Activated CD4-positive, alpha-beta T cell treated with anti-CD3 and anti-CD28 coated beads, Interleukin-10, Interleukin-2, amounts not matched to agents 100 ng/mL and 50 ng/mL, durations not matched to agents 16 hours and 8 hours (primary cell): ENCODE measurements around the gene NLGN3.

ENCODE experiments used
- DNase-seq: peaks from one replicate; pipeline ENCODE4 v3.0.0-alpha.2; 2020

Gene NLGN3

DNA sequence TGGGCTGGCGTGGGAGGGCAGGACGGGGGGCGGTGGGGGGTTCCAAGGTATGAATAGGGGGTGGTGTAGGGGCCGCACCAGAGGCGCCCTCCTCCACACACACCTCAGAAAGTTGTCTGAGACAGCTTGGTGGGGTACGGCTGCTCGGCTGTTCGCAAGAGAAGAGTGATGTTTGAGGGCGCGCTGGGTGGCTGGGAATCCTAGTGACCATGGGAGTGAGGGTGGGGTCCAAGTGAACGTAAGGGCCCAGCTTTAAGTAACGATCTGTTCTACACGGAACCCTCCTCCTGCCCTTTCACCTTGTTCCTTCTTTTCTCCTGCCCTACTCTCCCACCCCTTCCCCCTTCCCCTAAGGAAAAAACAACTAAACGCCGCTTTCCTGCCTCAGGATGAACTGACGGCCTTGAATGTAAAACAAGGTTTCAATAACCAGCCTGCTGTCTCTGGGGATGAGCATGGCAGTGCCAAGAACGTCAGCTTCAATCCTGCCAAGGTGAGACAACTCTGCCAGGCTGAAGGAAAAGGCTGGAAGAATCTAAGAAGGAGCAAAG, 25.6 kb upstream of the NLGN3 start:
- DNase-seq = no peak

DNA sequence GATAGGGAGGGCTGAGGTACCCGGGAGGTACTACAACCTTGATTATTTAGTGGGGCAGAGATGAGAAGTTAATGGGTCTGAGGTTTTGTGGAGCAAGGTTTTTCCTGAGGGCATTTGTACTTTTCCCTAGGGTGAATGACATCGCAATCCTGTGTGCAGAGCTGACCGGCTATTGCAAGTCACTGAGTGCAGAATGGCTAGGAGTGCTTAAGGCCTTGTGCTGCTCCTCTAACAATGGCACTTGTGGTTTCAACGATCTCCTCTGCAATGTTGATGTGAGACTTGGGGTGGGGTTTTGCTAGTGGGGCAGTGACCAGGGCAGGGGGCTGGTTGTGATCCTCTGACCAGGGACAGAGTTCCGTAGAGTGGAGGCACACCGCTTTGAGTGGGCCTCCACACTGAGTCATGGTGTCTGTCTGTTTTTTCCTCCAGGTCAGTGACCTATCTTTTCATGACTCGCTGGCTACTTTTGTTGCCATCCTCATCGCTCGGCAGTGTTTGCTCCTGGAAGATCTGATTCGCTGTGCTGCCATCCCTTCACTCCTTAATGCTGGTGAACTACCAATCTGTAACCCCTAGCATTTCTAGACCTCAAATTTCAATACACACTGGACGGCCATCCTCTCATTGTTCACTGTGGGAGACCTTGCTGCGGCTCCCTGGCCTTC, 16.3 kb upstream of the NLGN3 start:
- no peak for DNase-seq

DNA sequence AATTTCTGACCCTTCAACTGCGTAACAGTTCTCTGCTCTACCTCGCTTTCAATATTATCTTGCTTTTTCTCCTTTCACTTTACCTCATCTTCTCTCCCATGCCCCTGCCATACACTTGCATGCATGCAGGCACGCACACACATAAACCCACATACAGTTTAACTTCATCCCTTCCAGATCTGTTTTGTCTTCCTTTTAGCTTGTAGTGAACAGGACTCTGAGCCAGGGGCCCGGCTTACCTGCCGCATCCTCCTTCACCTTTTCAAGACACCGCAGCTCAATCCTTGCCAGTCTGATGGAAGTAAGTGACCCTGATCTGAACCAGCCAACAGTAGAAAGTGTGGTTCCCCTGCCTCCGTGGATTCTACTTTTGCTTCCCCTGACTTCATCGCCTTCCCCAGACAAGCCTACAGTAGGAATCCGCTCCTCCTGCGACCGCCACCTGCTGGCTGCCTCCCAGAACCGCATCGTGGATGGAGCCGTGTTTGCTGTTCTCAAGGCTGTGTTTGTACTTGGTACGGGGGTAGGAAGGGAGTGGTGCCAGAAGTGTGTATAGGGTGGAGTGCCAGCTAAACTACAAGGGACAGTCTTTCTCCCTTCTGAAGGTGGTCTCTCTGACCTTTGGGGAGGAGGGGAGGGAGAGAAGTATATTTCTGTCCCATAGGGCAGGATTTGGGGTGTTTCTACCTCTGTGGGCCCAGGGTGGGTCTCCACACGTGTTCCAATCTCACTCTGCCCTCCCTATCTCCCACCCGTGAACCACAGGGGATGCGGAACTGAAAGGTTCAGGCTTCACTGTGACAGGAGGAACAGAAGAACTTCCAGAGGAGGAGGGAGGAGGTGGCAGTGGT, 15.5 kb upstream of the NLGN3 start:
- peak; percentile 76 for DNase-seq

DNA sequence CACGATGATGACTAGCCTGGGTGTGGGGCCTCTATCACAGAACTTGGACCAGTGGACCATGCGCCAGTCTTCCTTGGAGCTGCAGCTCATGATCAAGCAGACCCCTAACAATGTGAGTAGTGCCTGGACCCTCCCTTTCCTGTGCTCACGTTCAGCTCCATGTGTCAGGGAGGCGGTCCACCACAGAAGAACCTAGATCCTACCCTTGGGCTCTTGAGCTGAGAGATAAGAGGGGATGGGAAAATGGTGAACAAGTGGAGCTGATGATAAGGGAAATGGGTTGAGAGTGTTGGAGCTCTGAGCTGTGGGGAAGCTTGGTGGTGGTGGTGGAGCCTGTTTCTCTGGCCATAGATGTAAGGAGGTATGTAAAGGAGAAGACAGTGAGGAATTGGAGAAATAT, 13.1 kb upstream of the NLGN3 start:
- no peak for DNase-seq

DNA sequence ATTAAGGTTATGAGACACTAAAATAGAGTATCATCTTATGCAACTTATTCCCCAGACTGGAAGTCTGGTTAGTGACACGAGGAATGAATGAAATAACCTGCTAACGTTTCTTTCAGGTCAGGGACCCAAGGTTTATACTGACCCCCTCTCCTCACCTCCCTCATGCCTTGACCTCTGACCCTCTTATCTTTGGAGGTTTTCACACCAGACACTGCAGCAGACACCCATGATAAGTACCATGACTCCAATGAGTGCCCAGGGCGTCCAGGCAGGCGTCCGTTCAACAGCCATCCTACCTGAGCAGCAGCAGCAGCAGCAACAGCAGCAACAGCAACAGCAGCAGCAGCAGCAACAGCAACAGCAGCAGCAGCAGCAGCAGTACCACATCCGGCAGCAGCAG, 4.2 kb upstream of the NLGN3 start:
- no peak for DNase-seq

DNA sequence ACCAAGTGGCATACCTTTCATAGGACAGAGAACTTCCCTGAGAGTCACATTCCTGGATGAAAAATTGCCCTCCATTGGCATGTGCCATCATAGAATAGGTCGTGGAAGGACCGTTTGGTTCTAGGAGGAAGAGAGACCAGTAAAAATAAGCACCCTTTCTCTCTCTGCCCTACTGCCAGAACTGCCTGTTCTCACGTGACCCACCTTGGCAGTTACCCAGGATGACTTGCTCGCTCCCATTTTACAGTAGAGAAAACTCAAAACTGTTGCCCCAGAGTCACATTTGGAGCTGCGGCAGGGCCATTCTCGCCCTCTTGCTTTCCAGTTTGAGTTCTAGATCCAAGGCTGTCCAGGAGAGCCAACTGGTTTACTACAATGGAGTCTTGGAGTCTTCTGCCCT, 1.1 kb upstream of the NLGN3 start:
- no peak for DNase-seq

DNA sequence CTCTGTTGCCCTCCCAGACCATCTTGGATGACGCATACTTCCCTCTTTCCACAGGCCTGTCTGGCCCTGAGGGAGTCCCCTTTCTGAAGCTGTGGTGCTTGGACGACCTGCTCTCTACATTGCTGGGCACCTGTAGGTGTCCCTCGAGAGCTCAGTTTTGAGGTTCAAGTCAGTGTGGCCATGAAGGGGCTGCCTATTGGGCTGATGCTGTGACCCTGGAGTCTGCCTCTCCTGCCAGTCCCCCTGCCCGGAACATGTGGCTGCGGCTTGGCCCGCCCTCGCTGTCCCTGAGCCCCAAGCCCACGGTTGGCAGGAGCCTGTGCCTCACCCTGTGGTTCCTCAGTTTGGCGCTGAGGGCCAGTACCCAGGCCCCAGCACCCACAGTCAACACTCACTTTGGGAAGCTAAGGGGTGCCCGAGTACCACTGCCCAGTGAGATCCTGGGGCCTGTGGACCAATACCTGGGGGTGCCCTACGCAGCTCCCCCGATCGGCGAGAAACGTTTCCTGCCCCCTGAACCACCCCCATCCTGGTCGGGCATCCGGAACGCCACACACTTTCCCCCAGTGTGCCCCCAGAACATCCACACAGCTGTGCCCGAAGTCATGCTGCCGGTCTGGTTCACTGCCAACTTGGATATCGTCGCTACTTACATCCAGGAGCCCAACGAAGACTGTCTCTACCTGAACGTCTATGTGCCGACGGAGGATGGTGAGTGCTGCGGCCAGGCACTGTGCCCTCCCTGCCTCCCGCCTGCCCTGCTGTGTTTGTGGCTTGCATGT, 3.0 kb downstream of the NLGN3 start:
- DNase-seq = no peak

DNA sequence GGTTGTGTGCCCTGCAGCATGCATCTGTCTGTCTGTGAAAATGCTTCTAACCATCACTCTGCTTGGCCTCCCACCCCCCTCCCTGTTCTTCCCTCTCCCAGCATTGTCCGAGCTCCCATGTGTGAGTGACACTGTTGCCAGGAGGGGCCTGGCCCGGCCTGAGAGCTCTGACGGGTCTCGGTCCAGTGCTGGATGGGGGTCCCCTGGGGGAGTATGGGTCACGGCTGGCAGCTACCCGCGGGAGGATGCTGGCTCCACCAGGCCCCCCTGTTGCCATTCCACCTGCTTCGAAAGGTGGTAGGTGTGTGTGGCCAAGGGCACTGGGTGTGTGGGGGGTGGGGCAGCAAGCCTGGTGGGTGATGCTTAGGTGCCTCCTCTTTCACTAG, 3.6 kb downstream of the NLGN3 start:
- DNase-seq = no peak

DNA sequence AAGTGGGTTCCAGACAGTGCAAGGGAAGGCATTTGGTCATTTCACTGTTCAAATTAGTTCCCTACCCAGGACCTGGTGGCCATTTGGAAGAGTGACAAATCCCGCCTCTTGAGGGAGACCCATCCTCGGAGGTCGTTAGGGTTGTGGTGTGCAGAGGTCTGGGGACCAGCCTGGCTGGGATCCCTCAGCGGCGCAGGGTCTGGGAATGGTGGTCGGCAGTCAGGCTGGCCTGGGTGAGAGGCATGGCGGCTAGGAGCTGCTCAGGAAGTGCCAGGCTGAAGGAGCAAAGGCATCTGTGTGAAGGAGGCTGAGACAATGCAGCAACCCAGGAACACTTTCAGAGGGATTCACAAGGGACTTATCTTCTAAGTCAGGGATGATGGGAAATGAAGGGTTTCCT, 6.7 kb downstream of the NLGN3 start:
- DNase-seq = no peak

DNA sequence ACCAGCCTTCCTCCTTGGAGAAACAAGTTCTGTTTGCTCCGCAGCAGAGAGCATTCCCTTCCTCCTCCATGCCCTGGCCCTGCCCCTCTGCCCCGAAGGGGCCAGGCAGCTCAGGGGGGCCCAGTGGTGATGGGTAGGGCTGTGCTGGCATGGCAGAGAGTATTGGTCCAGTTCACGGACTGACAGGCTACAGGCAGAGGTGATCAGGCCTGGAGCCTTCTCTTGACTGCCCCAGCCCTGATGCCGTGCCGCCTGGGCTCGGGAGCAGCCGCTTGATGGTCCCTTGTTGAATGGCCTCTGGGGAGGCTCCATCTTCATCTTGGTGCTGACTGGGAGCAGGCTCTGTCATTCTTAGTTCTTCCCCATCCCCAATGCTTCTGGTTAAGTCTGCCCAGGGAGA, 9.6 kb downstream of the NLGN3 start:
- no peak for DNase-seq

DNA sequence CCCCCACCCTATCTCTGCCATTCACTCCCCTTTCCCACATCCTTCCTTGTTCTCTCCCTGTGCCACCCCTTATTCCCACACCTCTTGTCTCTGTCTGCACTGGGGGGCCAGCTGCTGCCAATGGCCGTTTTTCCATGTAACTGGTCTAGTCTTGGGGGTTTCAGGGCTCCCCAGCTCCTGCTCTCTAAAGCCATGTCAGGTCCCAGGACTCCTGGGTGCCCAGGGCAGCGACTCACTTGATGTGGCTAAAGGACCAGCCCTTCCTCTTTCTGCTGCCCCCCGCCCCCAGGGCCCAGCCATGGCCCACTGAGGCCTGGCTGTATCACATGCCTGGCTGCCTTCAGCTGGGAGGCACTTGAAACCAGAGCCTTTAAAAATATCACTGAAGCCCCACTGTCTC, 10.0 kb downstream of the NLGN3 start:
- DNase-seq = no peak

DNA sequence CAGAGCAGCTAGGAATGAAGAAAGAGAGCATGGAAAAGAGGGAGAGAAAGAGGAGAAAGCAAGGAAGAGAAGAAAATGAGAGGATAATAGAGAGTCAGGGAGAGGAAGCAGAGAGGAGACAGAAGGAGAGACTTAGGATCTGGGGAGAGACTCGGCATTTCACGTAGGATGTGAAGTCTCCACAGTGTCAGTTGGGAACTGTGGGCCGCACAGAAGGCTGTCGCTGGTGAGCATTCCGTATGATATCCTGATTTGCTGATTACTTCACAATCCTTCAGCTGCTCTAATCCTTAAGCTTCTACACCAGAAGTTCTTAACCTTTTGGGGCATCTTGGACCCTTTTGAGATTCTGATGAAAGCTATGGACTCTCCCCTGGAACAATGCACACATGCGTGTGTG, 14.0 kb downstream of the NLGN3 start:
- DNase-seq = no peak

DNA sequence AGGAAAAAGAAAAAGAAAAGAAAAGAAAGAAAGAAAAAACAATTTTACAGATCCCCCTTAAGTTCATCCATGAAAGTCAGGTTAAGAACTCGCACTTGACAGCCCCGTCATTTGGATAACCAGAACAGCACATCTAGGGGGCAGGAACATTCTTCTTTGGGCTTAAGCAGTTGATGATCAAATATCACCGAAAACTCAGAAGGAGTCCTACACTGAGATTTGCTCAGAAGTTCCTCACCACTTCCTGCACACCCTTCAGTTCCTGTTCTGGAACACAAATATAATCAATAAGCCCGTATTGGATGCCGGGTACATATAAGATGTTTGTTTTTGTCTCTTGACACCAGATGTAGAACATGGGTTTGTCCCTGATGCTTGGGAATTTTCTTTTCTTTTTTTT, 14.7 kb downstream of the NLGN3 start:
- no peak for DNase-seq

DNA sequence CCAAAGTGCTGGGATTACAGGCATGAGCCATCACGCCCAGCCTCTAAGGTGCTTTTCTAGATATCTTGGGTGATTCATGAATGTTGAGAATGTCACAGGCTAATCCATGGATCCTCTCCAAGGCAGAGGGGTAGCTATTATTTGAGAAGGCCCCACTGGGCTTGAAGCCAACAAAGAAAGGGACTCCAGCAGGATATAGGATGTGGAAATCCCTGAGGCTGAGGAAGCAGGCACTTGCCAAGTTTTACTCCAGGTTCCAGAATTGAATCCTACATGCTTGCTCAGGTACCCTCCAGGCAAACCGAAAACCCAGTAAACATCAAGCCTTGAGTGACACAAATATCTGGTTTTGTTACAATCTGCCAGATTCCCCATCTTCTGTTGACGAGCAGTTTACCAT, 15.8 kb downstream of the NLGN3 start:
- no peak for DNase-seq

DNA sequence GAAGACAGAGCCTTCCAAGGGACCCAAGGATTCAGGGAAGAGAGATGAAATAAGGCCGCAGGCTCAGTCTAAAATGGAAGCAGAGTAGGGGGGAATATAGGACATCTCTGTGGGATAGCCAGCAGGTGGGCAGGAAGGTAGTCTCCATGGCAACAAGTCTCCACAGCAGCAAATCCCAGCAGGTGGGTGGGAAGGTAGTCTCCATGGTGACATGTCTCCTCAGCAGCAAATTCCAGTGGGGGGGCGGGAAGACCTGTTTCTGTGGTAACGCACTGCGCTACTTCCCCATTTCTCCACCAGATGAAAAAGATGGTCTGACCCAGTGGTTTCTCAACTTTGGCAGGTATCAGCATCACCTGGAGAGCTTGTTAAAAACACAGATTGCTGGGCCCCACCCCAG, 18.3 kb downstream of the NLGN3 start:
- DNase-seq = no peak

DNA sequence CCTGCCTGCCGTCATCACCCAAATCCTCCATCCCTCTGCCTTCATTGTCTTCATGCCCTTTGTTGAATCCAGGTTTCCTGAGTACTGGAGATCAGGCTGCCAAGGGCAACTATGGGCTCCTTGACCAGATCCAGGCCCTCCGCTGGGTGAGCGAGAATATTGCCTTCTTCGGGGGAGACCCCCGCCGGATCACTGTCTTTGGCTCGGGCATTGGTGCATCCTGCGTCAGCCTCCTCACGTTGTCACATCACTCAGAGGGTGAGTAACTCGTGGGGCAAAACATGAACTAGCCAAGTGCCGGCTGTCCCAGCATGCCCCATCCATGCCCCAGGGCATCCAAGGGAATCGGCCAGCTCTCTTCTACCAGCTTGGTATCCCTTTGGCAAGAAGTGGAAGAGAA, 19.4 kb downstream of the NLGN3 start:
- no peak for DNase-seq

DNA sequence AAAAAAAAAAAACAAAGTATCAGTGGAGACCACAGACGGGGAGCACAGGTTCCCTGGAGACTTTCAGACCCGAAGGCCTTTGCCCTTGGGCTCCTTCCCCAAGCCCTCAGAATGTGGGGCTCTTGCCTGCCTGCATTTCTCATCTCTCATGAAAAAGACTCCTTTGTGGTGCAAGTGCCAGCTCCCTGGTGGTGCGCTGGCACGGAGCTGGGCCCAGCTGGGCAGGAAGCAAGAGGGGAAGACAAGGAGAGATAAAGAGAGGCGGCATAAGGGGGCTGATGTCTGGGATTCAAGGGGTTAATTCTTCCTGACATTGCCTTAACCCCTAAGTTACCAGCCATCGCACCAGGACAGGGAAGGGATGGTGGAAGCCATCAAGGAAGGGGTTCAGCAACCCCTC, 21.8 kb downstream of the NLGN3 start:
- DNase-seq = no peak

DNA sequence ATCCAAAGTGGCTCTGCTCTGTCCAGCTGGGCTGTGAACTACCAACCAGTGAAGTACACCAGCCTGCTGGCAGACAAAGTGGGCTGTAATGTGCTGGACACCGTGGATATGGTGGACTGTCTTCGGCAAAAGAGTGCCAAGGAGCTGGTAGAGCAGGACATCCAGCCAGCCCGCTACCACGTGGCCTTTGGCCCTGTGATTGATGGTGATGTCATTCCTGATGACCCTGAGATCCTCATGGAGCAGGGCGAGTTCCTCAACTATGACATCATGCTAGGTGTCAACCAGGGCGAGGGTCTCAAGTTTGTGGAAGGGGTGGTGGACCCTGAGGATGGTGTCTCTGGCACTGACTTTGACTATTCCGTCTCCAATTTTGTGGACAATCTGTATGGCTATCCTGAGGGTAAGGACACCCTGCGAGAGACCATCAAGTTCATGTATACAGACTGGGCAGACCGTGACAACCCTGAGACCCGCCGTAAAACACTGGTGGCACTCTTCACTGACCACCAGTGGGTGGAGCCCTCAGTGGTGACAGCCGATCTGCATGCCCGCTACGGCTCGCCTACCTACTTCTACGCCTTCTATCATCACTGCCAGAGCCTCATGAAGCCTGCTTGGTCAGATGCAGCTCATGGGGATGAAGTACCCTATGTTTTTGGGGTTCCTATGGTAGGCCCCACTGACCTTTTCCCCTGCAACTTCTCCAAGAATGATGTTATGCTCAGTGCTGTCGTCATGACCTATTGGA, 22.6 kb downstream of the NLGN3 start:
- no peak for DNase-seq

DNA sequence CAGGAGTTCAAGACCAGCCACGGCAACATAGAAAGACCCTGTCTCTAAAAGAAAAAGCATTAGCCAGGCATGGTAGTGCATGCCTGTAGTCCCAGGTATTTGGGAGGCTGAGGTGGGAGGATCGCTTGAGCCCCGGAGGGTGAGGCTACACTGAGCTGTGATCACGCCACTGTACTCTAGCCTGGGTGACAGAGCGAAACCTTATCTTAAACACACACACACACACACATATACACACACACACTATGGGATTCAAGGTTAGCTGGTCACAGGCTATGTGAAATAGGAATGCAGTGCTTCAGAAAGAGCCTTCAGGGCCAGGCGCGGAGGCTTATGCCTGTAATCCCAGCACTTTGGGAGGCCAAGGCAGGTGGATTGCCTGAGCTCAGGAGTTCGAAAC, 23.5 kb downstream of the NLGN3 start:
- DNase-seq = no peak

DNA sequence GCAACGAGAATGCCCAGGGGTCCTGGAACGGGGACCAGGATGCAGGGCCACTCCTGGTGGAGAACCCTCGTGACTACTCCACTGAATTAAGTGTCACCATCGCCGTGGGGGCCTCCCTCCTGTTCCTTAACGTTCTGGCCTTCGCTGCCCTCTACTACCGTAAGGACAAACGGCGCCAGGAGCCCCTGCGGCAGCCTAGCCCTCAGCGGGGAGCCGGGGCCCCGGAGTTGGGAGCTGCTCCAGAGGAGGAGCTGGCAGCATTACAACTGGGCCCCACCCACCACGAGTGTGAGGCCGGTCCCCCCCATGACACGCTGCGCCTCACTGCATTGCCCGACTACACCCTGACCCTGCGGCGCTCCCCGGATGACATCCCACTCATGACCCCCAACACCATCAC, 24.9 kb downstream of the NLGN3 start:
- DNase-seq = no peak

DNA sequence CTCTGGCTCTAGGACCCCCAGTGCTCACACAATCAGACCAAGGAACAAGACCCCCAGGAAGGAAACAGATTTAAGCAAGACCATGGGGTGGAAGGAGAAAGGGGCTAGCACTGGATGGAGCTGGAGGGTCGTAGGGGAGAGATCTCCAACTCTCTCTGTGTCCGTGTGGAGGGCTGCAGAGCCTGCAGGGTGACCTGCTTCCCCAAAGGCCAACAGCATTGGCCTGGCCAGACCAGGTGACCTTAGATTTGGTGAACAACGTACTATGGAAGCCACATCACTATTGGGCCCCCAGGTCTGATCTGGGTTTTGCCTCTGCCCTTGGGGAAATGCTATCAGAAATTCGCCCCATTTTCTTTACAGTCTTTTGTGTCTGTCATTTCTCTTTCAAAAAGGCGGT, 26.0 kb downstream of the NLGN3 start:
- no peak for DNase-seq

DNA sequence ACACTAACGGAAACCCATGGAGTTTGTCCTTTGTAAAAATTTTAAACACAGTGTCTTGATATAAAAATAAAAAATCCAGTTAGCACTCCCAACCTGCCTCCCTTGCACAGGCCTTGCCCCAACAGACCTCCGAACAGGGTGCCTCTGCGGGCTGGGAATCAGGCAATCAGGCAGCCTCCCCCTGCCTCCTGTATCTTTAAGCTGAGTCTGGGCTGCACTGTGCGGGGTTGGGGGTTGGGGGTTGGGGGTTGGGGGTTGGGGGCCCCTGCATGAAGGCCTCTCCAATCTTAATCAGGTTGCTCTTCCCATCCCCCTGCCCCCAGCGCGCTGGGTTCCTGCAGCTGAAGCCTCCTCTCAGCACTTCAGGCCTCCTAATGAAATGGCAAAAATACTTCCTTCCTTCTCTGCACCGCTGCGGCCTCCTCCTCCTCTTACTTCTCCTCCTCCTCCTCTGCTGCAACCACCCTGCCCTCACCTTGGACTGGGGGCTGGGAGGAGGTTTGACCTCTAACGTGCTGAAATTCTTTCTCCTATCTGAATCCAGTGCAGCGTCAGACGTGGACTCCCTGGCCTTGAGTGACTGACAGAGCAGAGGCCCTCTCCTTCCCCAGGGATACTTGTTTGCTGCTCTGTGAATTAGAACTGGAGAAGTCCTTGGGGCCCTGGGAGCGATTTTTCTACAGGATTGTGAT, 26.6 kb downstream of the NLGN3 start:
- no peak for DNase-seq
